Smooth muscle cell (in vitro differentiated cells): Measurements from ENCODE around the gene SLC7A1. TPM values are rescaled to one million over a fixed set of nuclear protein-coding genes. Genes with fewer than 3 reads are reported as not detected.

ENCODE experiments used
- DNase-seq: peaks from one replicate; lab custom pipeline; 2025; ENCODE audit not compliant: unreplicated experiment; lab: John Stamatoyannopoulos, UW
- H2AFZ ChIP-seq: fragments of 200-600 bp; sonication (generic); 2 replicates; pipeline ENCODE4 v1.6.0; 2016; ENCODE audit warnings: antibody characterized with exemption, low read depth, mild to moderate bottlenecking
- H3F3A ChIP-seq: fragments of 200-600 bp; sonication (generic); 2 replicates; pipeline ENCODE4 v1.6.0; 2017; ENCODE audit warnings: antibody characterized with exemption, low read depth
- H3K27ac ChIP-seq: fragments of 200-600 bp; sonication (generic); 2 replicates; pipeline ENCODE4 v1.5.1; 2016; ENCODE audit warnings: low read depth, mild to moderate bottlenecking
- H3K27me3 ChIP-seq: fragments of 200-600 bp; sonication (generic); 2 replicates; pipeline ENCODE4 v1.6.1; 2016; ENCODE audit warnings: low read depth, mild to moderate bottlenecking
- H3K36me3 ChIP-seq: fragments of 200-600 bp; sonication (generic); 2 replicates; pipeline ENCODE4 v1.5.1; 2016; ENCODE audit warnings: low read depth
- H3K4me1 ChIP-seq: fragments of 200-600 bp; sonication (generic); 2 replicates; pipeline ENCODE4 v1.5.1; 2016; ENCODE audit warnings: low read depth
- H3K4me2 ChIP-seq: fragments of 200-600 bp; sonication (generic); 2 replicates; pipeline ENCODE4 v1.6.0; 2016; ENCODE audit warnings: mild to moderate bottlenecking
- H3K4me3 ChIP-seq: fragments of 200-600 bp; sonication (generic); 2 replicates; pipeline ENCODE4 v1.5.1; 2016; ENCODE audit warnings: mild to moderate bottlenecking
- H3K79me2 ChIP-seq: fragments of 200-600 bp; sonication (generic); 2 replicates; pipeline ENCODE4 v1.6.0; 2016; ENCODE audit warnings: low read depth, mild to moderate bottlenecking
- H3K9ac ChIP-seq: fragments of 200-600 bp; sonication (generic); 2 replicates; pipeline ENCODE4 v1.6.0; 2016; ENCODE audit warnings: low read depth
- H3K9me3 ChIP-seq: fragments of 200-600 bp; sonication (generic); replicated peaks from 2 replicates; pipeline ENCODE4 v1.5.1; 2016; ENCODE audit warnings: low read depth
- H4K20me1 ChIP-seq: fragments of 200-600 bp; sonication (generic); 2 replicates; pipeline ENCODE4 v1.6.0; 2016; ENCODE audit warnings: low read depth
- WGBS: methylation state at CpG from one replicate; pipeline ENCODE4 v1.1.7; 2016; ENCODE audit warnings: low lambda C conversion rate; 5-methylcytosine and 5-hydroxymethylcytosine counted together
- polyA plus RNA-seq: library from polyadenylated mRNA; unstranded; fragments of >200 nt; fragmentation: Nextera tagmentation; extraction: Ambion mirVana; gene quantifications from 2 replicates; pipeline ENCODE4 v1.2.1, GENCODE V29; 2016
- total RNA-seq: library from RNA; depleted of rRNA; stranded (reverse); fragments of >200 nt; gene quantifications from 2 replicates; pipeline ENCODE4 v1.2.3, GENCODE V29; 2014
- TF ChIP-seq, protein P1 (sequence below): fragments of 200-600 bp; sonication (generic); IDR thresholded peaks from 2 replicates; pipeline ENCODE4 v1.5.1; 2017; ENCODE audit warnings: borderline replicate concordance, mild to moderate bottlenecking, antibody characterized with exemption; ENCODE audit not compliant: insufficient read depth, poor library complexity, severe bottlenecking

Gene SLC7A1
- total and polyA plus RNA-seq, 2 experiments from 2014 or later, result 7.9 to 36.6 TPM

DNA sequence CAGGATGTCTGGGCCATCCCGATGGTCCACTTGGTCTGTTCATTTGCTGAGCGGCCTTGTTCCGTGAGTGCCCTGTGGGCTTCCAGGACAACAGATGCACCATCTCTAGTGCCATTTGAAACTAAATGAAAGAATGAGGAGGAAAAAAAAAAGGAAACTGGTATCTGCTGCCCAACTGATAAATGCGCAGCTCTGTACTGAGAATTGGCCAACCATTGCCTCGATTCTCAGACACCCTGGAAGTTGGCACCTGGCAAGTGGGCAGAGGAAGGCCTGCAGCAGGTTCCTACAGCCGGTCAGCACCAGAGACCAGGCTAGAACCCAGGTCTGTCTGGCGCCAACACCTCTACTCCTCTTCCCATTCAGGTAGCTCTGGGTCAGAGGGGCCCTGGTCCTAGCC is 18.9 kb downstream of the SLC7A1 start:
- Histone ChIP-seq H3K79me2 (peaks cover 98% of the 10 kb centered on the region), H3K4me1 (peaks cover 4% of the 10 kb centered on the region), H3F3A (no peaks in the 10 kb centered on the region), H3K4me2 (no peak overlapping the region), H3K9ac (no peak overlapping the region), H4K20me1 (peaks cover 99% of the 10 kb centered on the region), H3K4me3 (no peak overlapping the region), H3K27ac (no peak overlapping the region), H3K27me3 (no peaks in the 10 kb centered on the region), H3K36me3 (no peaks in the 10 kb centered on the region), H3K9me3 (no peaks in the 10 kb centered on the region), H2AFZ (no peak overlapping the region)
- WGBS, result 98% methylated on average over 7 of the region's 7 CpGs
- TF ChIP-seq, protein P1, sequence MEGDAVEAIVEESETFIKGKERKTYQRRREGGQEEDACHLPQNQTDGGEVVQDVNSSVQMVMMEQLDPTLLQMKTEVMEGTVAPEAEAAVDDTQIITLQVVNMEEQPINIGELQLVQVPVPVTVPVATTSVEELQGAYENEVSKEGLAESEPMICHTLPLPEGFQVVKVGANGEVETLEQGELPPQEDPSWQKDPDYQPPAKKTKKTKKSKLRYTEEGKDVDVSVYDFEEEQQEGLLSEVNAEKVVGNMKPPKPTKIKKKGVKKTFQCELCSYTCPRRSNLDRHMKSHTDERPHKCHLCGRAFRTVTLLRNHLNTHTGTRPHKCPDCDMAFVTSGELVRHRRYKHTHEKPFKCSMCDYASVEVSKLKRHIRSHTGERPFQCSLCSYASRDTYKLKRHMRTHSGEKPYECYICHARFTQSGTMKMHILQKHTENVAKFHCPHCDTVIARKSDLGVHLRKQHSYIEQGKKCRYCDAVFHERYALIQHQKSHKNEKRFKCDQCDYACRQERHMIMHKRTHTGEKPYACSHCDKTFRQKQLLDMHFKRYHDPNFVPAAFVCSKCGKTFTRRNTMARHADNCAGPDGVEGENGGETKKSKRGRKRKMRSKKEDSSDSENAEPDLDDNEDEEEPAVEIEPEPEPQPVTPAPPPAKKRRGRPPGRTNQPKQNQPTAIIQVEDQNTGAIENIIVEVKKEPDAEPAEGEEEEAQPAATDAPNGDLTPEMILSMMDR, result no peak
- no peak for DNase-seq

DNA sequence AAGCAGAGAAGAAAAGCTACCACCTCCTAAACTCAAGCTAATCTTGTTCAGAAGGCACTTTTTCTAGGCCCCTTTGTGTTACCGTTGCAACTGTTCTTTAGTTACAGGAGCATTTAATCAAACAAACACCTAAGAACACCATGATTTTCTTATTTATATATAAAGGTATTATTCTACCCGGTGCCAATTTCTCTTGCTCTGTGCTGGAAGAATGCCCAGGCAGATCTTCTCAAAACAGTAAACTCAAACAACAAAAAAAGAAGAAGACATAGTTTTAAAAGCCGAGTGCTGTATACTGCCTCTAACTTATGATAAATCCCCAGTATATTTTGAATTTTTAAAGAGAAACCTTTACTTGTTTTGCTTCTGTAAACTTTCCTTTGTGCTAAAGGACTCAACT is 20.4 kb downstream of the SLC7A1 start:
- WGBS, result 98% methylated on average over 3 of the region's 3 CpGs

DNA sequence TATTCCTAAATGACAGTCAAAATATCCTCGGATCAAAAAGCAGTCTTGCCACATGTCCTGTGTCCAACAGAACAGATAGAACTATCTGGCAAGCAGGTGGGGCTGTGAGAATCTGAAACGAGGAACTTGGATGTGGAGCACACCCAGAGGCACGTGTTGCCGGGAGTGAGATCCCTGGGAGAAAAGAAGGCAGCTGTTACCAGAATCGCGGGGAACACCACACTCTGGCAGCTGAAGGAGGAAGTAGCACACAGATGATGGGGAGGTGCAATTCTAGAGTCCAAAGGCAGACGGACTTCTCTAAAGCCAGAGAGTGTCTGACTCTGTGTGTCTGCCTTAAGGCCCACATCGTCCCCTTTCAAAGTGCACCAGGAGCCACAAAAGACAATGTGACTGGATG is 22.3 kb downstream of the SLC7A1 start:
- Histone ChIP-seq H3K4me3 (no peak overlapping the region), H4K20me1 (peaks cover 98% of the 10 kb centered on the region), H3F3A (no peaks in the 10 kb centered on the region), H3K4me1 (peaks cover 4% of the 10 kb centered on the region), H3K36me3 (no peaks in the 10 kb centered on the region), H3K9me3 (no peaks in the 10 kb centered on the region), H2AFZ (no peak overlapping the region), H3K9ac (no peak overlapping the region), H3K27ac (no peak overlapping the region), H3K79me2 (peaks cover 100% of the 10 kb centered on the region), H3K4me2 (no peak overlapping the region), H3K27me3 (no peaks in the 10 kb centered on the region)
- WGBS, result 81% methylated on average over 8 of the region's 8 CpGs
- no peak for DNase-seq
- TF ChIP-seq, protein P1, result no peak

More for the DNA sequence above, 20.4 kb downstream of the SLC7A1 start:
- no peak for DNase-seq
- no peak overlapping the region for H2AFZ ChIP-seq
- peaks cover 98% of the 10 kb centered on the region for H4K20me1 ChIP-seq
- H3F3A ChIP-seq, result no peaks in the 10 kb centered on the region
- no peak overlapping the region for H3K4me3 ChIP-seq
- no peak overlapping the region for H3K9ac ChIP-seq
- TF ChIP-seq, protein P1, result no peak
- no peaks in the 10 kb centered on the region for H3K9me3 ChIP-seq
- H3K4me1 ChIP-seq, result peaks cover 4% of the 10 kb centered on the region
- H3K79me2 ChIP-seq, result peaks cover 98% of the 10 kb centered on the region
- no peaks in the 10 kb centered on the region for H3K36me3 ChIP-seq
- no peak overlapping the region for H3K4me2 ChIP-seq
- no peak overlapping the region for H3K27ac ChIP-seq
- no peaks in the 10 kb centered on the region for H3K27me3 ChIP-seq

DNA sequence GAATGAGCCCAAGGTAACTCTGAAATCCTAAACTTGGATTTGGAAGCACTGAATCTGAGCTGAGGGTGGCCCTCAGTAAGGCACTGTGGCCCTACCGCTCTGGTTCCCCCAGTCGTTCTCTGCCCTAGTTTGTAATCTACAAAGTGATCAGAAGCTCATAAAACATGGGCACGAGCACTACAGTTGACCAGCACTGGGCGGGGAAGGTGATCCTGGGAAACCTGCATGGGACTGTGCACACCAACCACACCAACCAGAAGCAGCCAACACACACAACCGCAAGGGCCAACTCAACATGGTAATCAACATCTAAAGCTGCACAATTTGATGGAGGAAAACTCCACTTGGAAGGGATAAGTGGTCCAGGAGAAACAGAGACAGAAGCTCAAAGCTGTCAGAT is 22.9 kb downstream of the SLC7A1 start:
- no peak for DNase-seq
- Histone ChIP-seq H4K20me1 (peaks cover 98% of the 10 kb centered on the region), H3F3A (no peaks in the 10 kb centered on the region), H3K27ac (no peak overlapping the region), H3K4me1 (peaks cover 4% of the 10 kb centered on the region), H3K79me2 (peaks cover 100% of the 10 kb centered on the region), H3K4me2 (no peak overlapping the region), H3K9ac (no peak overlapping the region), H3K27me3 (no peaks in the 10 kb centered on the region), H3K36me3 (no peaks in the 10 kb centered on the region), H3K9me3 (no peaks in the 10 kb centered on the region), H3K4me3 (no peak overlapping the region), H2AFZ (no peak overlapping the region)
- TF ChIP-seq, protein P1, result no peak
- WGBS, result 69% methylated on average over 5 of the region's 5 CpGs
